Measurements from ENCODE around the gene GNG2.

Gene GNG2

DNA sequence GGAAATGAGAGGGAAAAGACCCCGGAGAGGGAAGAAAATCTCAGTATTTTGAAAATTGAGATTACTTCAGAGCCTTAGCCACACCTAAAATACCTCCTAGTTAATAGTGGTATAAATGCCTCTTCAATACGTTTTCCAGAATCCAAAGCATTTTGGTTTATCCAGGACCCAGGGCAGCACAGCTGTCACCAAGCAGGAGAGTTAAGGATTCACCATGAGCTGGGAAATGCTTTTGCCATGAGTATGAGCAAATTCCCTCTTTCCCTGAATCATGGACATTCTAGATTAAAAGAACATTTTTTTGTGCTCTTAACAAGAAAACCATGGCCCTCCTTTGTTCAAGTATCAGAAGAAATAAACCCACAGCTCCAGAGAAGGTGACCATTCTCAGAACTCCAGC, 107.1 kb downstream of the GNG2 start:
- Mint-ChIP-seq H3K27me3 (no peaks in the 10 kb centered on the region), H3K36me3 (ENCODE audit: insufficient read depth) (peaks cover 33% of the 10 kb centered on the region), H3K27ac (ENCODE audit: low read depth) (no peak overlapping the region), H3K9me3 (no peaks in the 10 kb centered on the region), H3K4me3 (no peak overlapping the region), H3K4me1 (peaks cover 26% of the 10 kb centered on the region)
- ATAC-seq (replicated peaks; ENCODE audit: extremely low read depth, poor library complexity, severe bottlenecking) (no peak), DNase-seq (ENCODE audit: low spot score in 2 of 2) (no peak)

DNA sequence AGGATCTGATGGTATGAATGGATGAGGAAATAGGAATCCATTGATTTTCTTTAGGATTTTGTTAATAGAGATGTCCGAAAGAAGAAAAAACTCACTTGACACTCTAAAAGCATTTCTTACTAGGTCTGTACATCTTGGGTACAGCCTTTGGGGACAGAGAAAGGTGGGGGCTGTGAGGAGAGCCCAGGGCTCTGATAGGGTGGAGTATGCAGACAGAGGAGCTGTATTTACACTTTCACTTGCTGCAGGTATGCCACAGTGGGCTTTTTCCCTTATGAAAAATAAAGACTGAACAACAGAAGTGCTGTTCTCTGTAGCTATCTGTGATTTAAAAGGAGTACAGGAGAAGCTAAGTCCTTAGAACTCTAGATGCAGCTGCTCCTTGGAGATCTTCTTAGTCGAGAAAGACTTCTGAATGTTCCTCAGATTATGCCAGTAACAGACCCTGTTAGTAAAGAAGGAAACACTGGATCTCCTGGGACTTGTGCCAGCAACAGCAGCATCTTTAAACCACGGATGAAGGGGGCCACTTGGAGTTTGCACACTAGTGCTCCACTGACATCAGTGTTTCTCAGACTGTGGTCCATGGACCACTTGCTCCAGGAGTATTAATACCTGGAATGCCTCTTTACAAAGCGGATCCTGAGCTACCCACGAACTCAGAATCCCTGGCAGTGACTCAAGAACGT, 109.6 kb downstream of the GNG2 start:
- ATAC-seq (replicated peaks; ENCODE audit: extremely low read depth, poor library complexity, severe bottlenecking) (no peak), DNase-seq (ENCODE audit: low spot score in 2 of 2) (no peak)
- H3K36me3 Mint-ChIP-seq (ENCODE audit: insufficient read depth) = peaks cover 23% of the 10 kb centered on the region
- peaks cover 9% of the 10 kb centered on the region for H3K4me1 Mint-ChIP-seq
- peak overlapping the region; percentile 62 for H3K27ac Mint-ChIP-seq (ENCODE audit: low read depth)
- H3K9me3 Mint-ChIP-seq = no peaks in the 10 kb centered on the region
- H3K4me3 Mint-ChIP-seq = no peak overlapping the region
- no peaks in the 10 kb centered on the region for H3K27me3 Mint-ChIP-seq

DNA sequence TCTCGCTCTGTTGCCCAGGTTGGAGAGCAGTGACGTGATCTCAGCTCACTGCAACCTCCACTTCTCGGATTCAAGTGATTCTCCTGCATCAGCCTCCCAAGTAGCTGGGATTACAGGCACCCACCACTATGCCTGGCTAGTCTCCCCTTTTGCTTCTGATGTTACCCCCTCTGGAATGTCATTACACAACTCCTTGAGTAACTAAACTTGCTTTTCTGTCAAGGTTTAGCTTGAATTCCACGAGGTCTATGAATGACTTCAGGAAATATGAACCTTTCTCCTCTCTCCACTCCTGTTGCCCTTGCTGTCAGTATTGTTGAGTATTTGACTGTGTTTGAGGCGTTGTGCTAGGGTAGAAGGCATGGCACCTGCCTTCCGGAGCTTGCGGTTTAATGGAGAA, 112.2 kb downstream of the GNG2 start:
- H3K27me3 Mint-ChIP-seq = no peaks in the 10 kb centered on the region
- DNase-seq (ENCODE audit: low spot score in 2 of 2) (no peak), ATAC-seq (replicated peaks; ENCODE audit: extremely low read depth, poor library complexity, severe bottlenecking) (no peak)
- peaks cover 12% of the 10 kb centered on the region for H3K36me3 Mint-ChIP-seq (ENCODE audit: insufficient read depth)
- no peak overlapping the region for H3K4me3 Mint-ChIP-seq
- H3K27ac Mint-ChIP-seq (ENCODE audit: low read depth) = peak overlapping the region; percentile 59
- H3K9me3 Mint-ChIP-seq = no peaks in the 10 kb centered on the region
- H3K4me1 Mint-ChIP-seq = peaks cover 9% of the 10 kb centered on the region

DNA sequence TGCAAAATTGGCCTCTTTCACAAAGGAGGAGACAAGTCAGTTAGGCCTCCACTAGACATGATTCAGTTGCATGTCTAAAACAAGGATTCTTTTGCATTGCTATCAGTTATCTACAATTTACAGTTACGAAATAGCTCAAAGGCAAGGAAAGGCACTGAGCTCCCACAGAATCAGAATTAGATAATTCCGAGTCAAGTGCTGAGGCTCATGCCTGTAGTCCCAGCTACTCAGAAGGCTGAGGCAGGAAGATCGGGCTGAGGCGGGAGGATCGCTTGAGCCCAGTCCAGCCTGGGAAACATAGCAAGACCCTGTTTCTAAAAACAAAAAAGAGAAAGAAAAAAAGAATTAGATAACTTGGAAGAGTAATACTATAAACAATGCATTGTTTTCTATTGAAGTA, 116.7 kb downstream of the GNG2 start:
- ATAC-seq (replicated peaks; ENCODE audit: extremely low read depth, poor library complexity, severe bottlenecking) = no peak
- peak overlapping the region; percentile 33 for H3K27ac Mint-ChIP-seq (ENCODE audit: low read depth)

DNA sequence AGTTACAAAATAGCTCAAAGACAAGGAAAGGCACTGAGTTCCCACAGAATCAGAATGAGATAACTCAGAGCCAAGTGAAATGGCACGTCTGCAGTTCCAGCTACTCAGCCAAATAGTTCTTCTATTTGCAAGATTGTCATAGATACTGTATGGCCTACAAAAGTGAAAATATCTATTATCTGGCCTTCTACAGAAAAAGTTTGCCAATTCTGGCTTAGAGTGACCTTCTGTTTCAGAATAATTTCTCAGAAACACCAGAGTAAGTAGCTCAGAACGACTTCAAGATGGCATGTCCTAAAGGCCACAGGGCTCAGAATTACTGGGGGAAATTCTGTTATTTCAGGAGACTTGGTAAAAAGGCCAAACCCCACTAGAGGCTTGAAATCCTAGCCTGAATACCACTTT, 118.3 kb downstream of the GNG2 start:
- no peaks in the 10 kb centered on the region for H3K27me3 Mint-ChIP-seq
- no peak overlapping the region for H3K27ac Mint-ChIP-seq (ENCODE audit: low read depth)
- no peaks in the 10 kb centered on the region for H3K9me3 Mint-ChIP-seq
- H3K36me3 Mint-ChIP-seq (ENCODE audit: insufficient read depth) = peaks cover 2% of the 10 kb centered on the region
- ATAC-seq (replicated peaks; ENCODE audit: extremely low read depth, poor library complexity, severe bottlenecking) (no peak), DNase-seq (ENCODE audit: low spot score in 2 of 2) (no peak)
- no peak overlapping the region for H3K4me3 Mint-ChIP-seq
- peaks cover 5% of the 10 kb centered on the region for H3K4me1 Mint-ChIP-seq

More for the DNA sequence above, 116.7 kb downstream of the GNG2 start:
- H3K9me3 Mint-ChIP-seq = no peaks in the 10 kb centered on the region
- no peaks in the 10 kb centered on the region for H3K27me3 Mint-ChIP-seq
- peaks cover 4% of the 10 kb centered on the region for H3K36me3 Mint-ChIP-seq (ENCODE audit: insufficient read depth)
- no peak overlapping the region for H3K4me3 Mint-ChIP-seq
- no peak for DNase-seq (ENCODE audit: low spot score in 2 of 2)
- H3K4me1 Mint-ChIP-seq = peaks cover 5% of the 10 kb centered on the region

DNA sequence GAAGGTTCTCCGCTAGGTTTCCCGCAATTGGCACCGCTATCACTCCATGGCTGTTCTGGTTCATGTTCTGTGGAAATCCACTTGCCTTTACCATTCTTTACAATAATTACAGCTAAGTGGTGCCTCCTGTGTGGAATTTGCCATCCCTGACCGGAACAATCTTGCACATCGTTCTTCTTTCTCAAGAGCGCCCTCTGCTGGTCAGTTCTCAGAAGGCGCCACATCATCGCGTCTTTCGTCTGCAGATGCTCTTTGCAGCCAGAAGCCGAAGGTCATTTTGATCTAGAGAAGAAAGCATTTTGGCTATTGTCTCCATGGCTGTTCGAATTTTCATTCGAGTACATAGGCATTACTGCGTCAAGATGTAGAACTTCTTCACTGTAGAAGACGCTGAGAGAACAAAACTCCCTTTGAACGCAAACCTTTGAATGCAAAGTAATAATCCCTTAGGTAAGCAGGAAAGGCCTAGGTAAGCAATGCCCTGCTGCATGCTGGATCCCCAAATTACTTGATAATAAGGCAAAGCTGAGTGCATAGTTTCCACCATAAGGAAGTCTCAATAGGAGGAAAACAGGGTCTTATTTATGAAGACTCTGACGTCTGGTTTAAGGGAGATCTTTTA, 118.8 kb downstream of the GNG2 start:
- Mint-ChIP-seq H3K36me3 (ENCODE audit: insufficient read depth) (peaks cover 2% of the 10 kb centered on the region), H3K4me1 (peaks cover 5% of the 10 kb centered on the region), H3K4me3 (no peak overlapping the region), H3K9me3 (no peaks in the 10 kb centered on the region), H3K27me3 (no peaks in the 10 kb centered on the region), H3K27ac (ENCODE audit: low read depth) (peak overlapping the region; percentile 22)
- DNase-seq (ENCODE audit: low spot score in 2 of 2) (peak; percentile 63 to 82), ATAC-seq (replicated peaks; ENCODE audit: extremely low read depth, poor library complexity, severe bottlenecking) (no peak)

DNA sequence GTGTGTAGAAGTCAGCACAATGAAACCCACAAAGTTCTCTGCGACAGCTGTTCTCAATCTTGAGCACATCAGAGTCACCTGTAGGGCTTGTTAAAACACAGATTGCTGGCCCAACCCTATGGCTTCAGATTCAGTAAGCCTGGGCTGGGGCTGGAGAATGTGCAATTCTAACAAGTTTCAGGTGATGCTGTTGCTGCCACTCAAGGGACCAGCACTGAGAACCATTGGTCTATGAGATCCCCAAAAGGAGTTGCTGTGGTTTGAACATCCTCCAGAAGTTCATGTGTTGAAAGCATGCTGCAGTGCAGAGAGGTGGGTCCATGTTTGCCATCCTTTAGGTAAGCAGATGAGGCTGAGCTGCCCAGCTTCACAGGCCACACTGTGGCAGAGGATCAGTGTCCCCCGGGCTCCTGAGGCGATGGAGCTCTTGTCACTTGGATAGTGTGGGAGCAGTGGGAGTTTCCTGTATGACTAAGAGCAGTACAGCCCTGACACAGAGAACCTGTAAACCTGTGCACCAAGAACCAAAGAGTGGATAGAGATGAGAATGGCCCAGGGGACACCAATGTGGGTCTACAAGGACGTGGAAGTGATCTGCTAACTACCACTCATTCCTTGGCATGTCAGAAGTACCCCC, 120.9 kb downstream of the GNG2 start:
- Mint-ChIP-seq H3K36me3 (ENCODE audit: insufficient read depth) (peaks cover 2% of the 10 kb centered on the region), H3K4me1 (peaks cover 5% of the 10 kb centered on the region), H3K27me3 (no peaks in the 10 kb centered on the region), H3K27ac (ENCODE audit: low read depth) (no peak overlapping the region), H3K4me3 (no peak overlapping the region), H3K9me3 (no peaks in the 10 kb centered on the region)
- no peak for ATAC-seq (replicated peaks; ENCODE audit: extremely low read depth, poor library complexity, severe bottlenecking)
- DNase-seq (ENCODE audit: low spot score in 2 of 2) = no peak

DNA sequence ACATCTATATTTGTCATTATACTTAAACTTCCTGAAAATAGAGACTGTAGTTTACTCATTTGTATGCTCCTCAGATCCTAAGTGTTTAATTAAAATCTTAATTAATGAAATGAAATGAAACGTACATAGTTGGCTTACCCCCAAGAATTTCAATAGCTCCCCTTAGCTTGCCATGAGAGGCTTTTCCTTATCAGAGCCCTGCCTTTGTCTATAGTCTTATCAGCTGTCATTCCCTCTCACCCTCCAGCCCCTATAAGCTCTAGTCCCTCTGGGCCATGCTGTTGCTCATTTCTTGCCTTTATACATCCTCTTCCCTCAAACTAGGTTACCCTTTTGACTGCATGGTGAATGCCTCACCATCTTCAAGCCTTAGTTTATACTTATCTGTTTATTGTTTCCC, 127.8 kb downstream of the GNG2 start:
- H3K4me1 Mint-ChIP-seq = peaks cover 21% of the 10 kb centered on the region
- ATAC-seq (replicated peaks; ENCODE audit: extremely low read depth, poor library complexity, severe bottlenecking) = no peak
- no peak overlapping the region for H3K4me3 Mint-ChIP-seq
- H3K27me3 Mint-ChIP-seq = no peaks in the 10 kb centered on the region
- H3K9me3 Mint-ChIP-seq = no peaks in the 10 kb centered on the region
- H3K27ac Mint-ChIP-seq (ENCODE audit: low read depth) = peak overlapping the region; percentile 85
- DNase-seq (ENCODE audit: low spot score in 2 of 2) = no peak
- peaks cover 22% of the 10 kb centered on the region for H3K36me3 Mint-ChIP-seq (ENCODE audit: insufficient read depth)

DNA sequence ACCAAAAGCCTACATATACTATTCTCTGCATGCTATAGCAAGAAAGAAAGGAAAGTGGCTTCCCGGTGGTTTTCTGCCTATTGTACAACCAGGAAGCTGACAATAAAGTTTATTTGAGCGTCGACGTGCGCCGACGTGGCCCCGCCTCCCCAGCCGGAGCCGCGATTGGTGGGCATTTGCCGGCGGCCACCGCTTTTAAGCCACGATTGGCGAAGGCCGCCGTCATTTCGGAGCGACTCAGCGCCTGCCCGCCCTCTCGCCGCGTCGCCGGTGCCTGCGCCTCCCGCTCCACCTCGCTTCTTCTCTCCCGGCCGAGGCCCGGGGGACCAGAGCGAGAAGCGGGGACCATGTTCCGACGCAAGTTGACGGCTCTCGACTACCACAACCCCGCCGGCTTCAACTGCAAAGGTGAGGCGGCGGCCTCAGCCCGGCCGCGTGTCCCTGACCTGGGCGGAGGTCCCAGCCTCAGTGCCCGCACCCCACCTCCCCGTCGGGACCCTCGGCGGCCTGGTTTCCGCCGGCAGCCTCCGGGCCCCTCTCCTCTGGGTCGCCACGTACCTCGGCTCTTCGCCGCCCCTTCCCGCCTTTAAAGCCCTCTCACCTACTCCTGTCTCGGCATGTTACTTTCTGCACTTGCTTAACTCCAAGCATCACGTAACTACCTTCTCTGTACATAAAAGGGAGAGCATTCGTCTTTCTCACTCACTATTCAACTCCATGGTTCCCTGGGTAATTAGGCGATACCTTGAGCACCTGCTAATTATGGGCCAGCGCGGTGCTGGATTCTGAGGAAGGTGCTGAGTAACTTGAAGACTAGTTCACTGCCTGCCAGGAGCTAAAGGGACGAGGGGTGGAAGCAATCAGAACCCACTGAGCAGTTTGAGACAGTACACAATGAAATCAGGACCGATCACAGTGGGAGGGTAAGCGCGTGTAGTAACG, 129.2 kb downstream of the GNG2 start, which contains the start of gene RTRAF:
Gene RTRAF, plus strand, starts transcription at position 254 of the 942 bp plus-strand sequence. Its CDS starts 94 bp downstream, at position 348.
- peak; percentile 82 to 86 for DNase-seq (ENCODE audit: low spot score in 2 of 2)
- H3K4me3 Mint-ChIP-seq = peak within 1 kb of the TSS; percentile 94
- peak; percentile 93 for ATAC-seq (replicated peaks; ENCODE audit: extremely low read depth, poor library complexity, severe bottlenecking)
- H3K27ac Mint-ChIP-seq (ENCODE audit: low read depth) = peak within 1 kb of the TSS; percentile 85
- no peaks in the 10 kb centered on the region for H3K9me3 Mint-ChIP-seq
- H3K4me1 Mint-ChIP-seq = peaks cover 30% of the 10 kb centered on the region
- H3K36me3 Mint-ChIP-seq (ENCODE audit: insufficient read depth) = peaks cover 24% of the 10 kb centered on the region
- H3K27me3 Mint-ChIP-seq = no peaks in the 10 kb centered on the region

DNA sequence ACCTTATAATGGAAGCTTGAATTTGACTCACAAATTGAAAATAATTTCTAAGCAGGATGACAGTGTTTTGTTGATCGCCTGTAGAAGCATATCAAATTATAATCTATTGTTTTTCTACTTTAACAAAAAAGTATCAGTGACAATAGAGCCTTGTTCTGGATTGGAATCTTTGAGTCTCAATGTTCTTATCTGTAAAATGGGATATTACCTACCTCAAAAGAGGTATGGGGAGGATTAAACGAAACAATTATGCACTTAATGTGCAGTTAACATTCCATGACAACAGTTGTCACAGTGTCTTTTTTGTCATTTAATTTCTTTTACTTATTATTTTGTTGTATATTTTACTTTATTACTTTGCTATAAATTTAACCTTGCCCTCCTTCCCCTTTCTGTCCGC, 130.1 kb downstream of the GNG2 start:
- Mint-ChIP-seq H3K9me3 (no peaks in the 10 kb centered on the region), H3K27me3 (no peaks in the 10 kb centered on the region), H3K36me3 (ENCODE audit: insufficient read depth) (peaks cover 29% of the 10 kb centered on the region), H3K27ac (ENCODE audit: low read depth) (peak overlapping the region; percentile 85), H3K4me1 (peaks cover 35% of the 10 kb centered on the region), H3K4me3 (peak overlapping the region; percentile 94)
- ATAC-seq (replicated peaks; ENCODE audit: extremely low read depth, poor library complexity, severe bottlenecking) = no peak
- DNase-seq (ENCODE audit: low spot score in 2 of 2) = no peak

DNA sequence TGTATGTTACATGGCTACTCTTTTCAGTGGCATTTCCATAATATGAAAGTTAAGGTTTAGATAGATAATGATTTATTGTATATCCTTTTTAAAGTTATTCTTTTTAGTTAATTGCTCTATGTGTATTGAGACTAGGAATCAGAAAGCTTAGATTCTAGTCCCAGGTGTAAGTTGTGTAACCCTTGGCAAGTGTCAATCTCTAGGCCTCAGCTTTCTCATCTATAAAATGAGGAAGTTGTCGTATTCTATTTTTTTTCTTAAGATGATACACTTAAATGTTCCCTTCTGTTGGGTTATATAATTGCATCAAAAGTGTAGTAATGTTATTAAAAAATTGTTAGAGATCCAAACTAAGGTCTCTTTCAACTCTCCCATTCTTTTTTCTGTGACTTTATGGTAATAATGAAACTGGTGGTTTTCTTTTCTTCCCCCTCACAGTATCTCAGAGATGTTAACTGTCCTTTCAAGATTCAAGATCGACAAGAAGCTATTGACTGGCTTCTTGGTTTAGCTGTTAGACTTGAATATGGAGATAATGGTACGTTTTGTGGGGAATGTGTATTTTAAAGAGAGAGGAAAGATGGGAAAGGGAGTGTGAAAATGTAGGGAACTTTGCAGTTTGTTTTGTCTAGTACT, 133.0 kb downstream of the GNG2 start:
- peaks cover 36% of the 10 kb centered on the region for H3K36me3 Mint-ChIP-seq (ENCODE audit: insufficient read depth)
- no peak overlapping the region for H3K4me3 Mint-ChIP-seq
- no peak overlapping the region for H3K27ac Mint-ChIP-seq (ENCODE audit: low read depth)
- H3K9me3 Mint-ChIP-seq = no peaks in the 10 kb centered on the region
- peaks cover 43% of the 10 kb centered on the region for H3K4me1 Mint-ChIP-seq
- no peak for ATAC-seq (replicated peaks; ENCODE audit: extremely low read depth, poor library complexity, severe bottlenecking)
- no peak for DNase-seq (ENCODE audit: low spot score in 2 of 2)
- no peaks in the 10 kb centered on the region for H3K27me3 Mint-ChIP-seq
